NT2/D1 (cell line): ENCODE measurements around the gene POU2F3.
A peak's percentile ranks its signal among the peaks of the same experiment; 100 is the strongest.

Experiments
- DNase-seq: peaks from one replicate; pipeline ENCODE4 v3.0.0-alpha.2; 2011; ENCODE audit warnings: low read depth, low spot score
- H3K27me3 ChIP-seq: 2 replicates; pipeline ENCODE4 v1.6.0; 2011; ENCODE audit warnings: mild to moderate bottlenecking; ENCODE audit not compliant: insufficient read length, insufficient read depth
- H3K36me3 ChIP-seq: 2 replicates; pipeline ENCODE4 v1.6.1; 2011; ENCODE audit warnings: mild to moderate bottlenecking, low read length, mixed read lengths; ENCODE audit not compliant: insufficient read depth, insufficient read length
- H3K4me1 ChIP-seq: 2 replicates; pipeline ENCODE4 v1.5.1; 2011; ENCODE audit not compliant: insufficient read depth, insufficient read length
- H3K4me3 ChIP-seq: 2 replicates; pipeline ENCODE4 v1.5.1; 2011; ENCODE audit warnings: low read depth; ENCODE audit not compliant: insufficient read length
- H3K9ac ChIP-seq: 2 replicates; pipeline ENCODE4 v1.6.0; 2011; ENCODE audit warnings: low read depth; ENCODE audit not compliant: insufficient read length
- H3K9me3 ChIP-seq: 2 replicates; pipeline ENCODE4 v1.5.1; 2011; ENCODE audit warnings: mild to moderate bottlenecking, low read length; ENCODE audit not compliant: insufficient read depth
- SUZ12 ChIP-seq: IDR thresholded peaks from 2 replicates; pipeline ENCODE4 v1.6.1; 2011; ENCODE audit not compliant: insufficient read length, insufficient read depth; ENCODE audit errors: extremely low read depth
- YY1 ChIP-seq: IDR thresholded peaks from 2 replicates; pipeline ENCODE4 v1.6.1; 2011; ENCODE audit not compliant: insufficient read length, insufficient read depth
- ZNF274 ChIP-seq: IDR thresholded peaks from 2 replicates; pipeline ENCODE4 v1.6.1; 2011; ENCODE audit warnings: mild to moderate bottlenecking, low read depth, low read length

The POU2F3 gene

GRCh38 chr11:120333801-120334200 is 93.9 kb downstream of the POU2F3 start:
- H3K9me3 ChIP-seq, result no peaks in the 10 kb centered on the region
- DNase-seq, result no peak
- no peaks in the 10 kb centered on the region for H3K27me3 ChIP-seq
- no peak overlapping the region for H3K4me3 ChIP-seq
- no peaks in the 10 kb centered on the region for H3K4me1 ChIP-seq
- TF ChIP-seq YY1 (no peak), SUZ12 (no peak), ZNF274 (no peak)
- H3K9ac ChIP-seq, result no peak overlapping the region
- H3K36me3 ChIP-seq, result peaks cover 16% of the 10 kb centered on the region

GRCh38 chr11:120334332-120334731 is 94.4 kb downstream of the POU2F3 start:
- H3K9ac ChIP-seq, result no peak overlapping the region
- DNase-seq, result no peak
- H3K27me3 ChIP-seq, result no peaks in the 10 kb centered on the region
- peaks cover 16% of the 10 kb centered on the region for H3K36me3 ChIP-seq
- H3K4me1 ChIP-seq, result no peaks in the 10 kb centered on the region
- H3K9me3 ChIP-seq, result no peaks in the 10 kb centered on the region
- H3K4me3 ChIP-seq, result no peak overlapping the region
- TF ChIP-seq ZNF274 (no peak), YY1 (no peak), SUZ12 (no peak)

GRCh38 chr11:120334894-120335462 is 95.0 kb downstream of the POU2F3 start:
- Histone ChIP-seq H3K9me3 (no peaks in the 10 kb centered on the region), H3K4me3 (peak overlapping the region; percentile 2), H3K36me3 (peaks cover 12% of the 10 kb centered on the region), H3K27me3 (no peaks in the 10 kb centered on the region), H3K9ac (peak overlapping the region; percentile 9), H3K4me1 (no peaks in the 10 kb centered on the region)
- DNase-seq, result peak; percentile 71
- TF ChIP-seq SUZ12, result no peak
- no peak for TF ChIP-seq YY1
- no peak for TF ChIP-seq ZNF274

GRCh38 chr11:120335556-120335907 is 95.6 kb downstream of the POU2F3 start:
- TF ChIP-seq YY1 (no peak), ZNF274 (no peak), SUZ12 (no peak)
- no peak for DNase-seq
- peaks cover 8% of the 10 kb centered on the region for H3K36me3 ChIP-seq
- H3K4me1 ChIP-seq, result no peaks in the 10 kb centered on the region
- H3K27me3 ChIP-seq, result no peaks in the 10 kb centered on the region
- H3K9me3 ChIP-seq, result no peaks in the 10 kb centered on the region
- peak overlapping the region; percentile 76 for H3K9ac ChIP-seq
- H3K4me3 ChIP-seq, result peak overlapping the region; percentile 63

GRCh38 chr11:120335908-120336640 is 96.1 kb downstream of the POU2F3 start, which contains the start of gene ARHGEF12:
ARHGEF12 (plus strand) TSS chr11:120336413; CDS start chr11:120337244, 831 bp downstream.
- Histone ChIP-seq H3K4me3 (peak within 1 kb of the TSS; percentile 63), H3K9me3 (no peaks in the 10 kb centered on the region), H3K9ac (peak within 1 kb of the TSS; percentile 87), H3K4me1 (no peaks in the 10 kb centered on the region), H3K27me3 (no peaks in the 10 kb centered on the region), H3K36me3 (peaks cover 5% of the 10 kb centered on the region)
- DNase-seq, result peak; percentile 96
- TF ChIP-seq SUZ12 (no peak), YY1 (no peak), ZNF274 (no peak)

GRCh38 chr11:120336641-120337354 is 96.9 kb downstream of the POU2F3 start:
- H3K4me1 ChIP-seq, result no peaks in the 10 kb centered on the region
- peak overlapping the region; percentile 87 for H3K9ac ChIP-seq
- DNase-seq, result peak; percentile 25
- TF ChIP-seq YY1, result no peak
- no peak for TF ChIP-seq ZNF274
- TF ChIP-seq SUZ12, result no peak
- H3K9me3 ChIP-seq, result no peaks in the 10 kb centered on the region
- no peaks in the 10 kb centered on the region for H3K27me3 ChIP-seq
- peaks cover 3% of the 10 kb centered on the region for H3K36me3 ChIP-seq
- peak overlapping the region; percentile 63 for H3K4me3 ChIP-seq

- Histone ChIP-seq H3K9ac (peak overlapping the region; percentile 87), H3K9me3 (no peaks in the 10 kb centered on the region), H3K4me1 (no peaks in the 10 kb centered on the region), H3K4me3 (peak overlapping the region; percentile 63), H3K36me3 (no peaks in the 10 kb centered on the region), H3K27me3 (no peaks in the 10 kb centered on the region)
- no peak for DNase-seq
- TF ChIP-seq SUZ12, result no peak
- no peak for TF ChIP-seq YY1
- TF ChIP-seq ZNF274, result no peak
Measured at GRCh38 chr11:120337355-120338106, 97.6 kb downstream of the POU2F3 start.
